ENCODE measurements around the gene ACTMAP.

Gene ACTMAP

DNA sequence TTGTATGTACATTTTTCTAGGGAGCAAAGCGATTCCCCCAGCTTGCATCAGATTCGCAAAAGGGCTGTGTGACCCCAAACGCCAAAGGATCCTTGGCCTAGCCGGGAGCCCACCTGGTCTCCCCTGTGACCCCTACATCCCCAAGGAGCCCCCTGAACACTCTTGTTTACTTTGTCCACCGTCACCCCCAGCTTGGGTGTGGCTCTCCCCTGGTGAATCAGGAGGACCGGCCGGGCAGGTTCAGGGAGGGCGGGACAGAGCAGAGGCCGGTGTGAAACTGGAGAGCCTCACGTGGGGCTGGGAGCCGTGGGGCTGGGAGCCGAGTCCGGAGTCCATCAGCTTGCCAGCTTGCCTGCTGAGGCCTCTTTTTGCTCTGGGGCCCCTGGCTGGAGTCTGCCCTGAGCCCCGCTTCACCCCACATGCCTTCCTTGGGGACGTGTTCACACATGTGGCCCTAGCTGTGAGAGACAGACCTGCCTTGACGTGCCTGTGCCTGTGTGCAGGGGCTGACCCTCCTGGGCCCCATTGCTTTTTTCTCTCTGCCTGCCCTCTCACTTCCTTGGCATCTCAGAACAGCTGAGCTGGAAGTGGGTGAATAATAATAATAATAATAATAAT is 31.4 kb downstream of the ACTMAP start:
- peak; percentile 34 for DNase-seq (ENCODE audit: low read depth)

DNA sequence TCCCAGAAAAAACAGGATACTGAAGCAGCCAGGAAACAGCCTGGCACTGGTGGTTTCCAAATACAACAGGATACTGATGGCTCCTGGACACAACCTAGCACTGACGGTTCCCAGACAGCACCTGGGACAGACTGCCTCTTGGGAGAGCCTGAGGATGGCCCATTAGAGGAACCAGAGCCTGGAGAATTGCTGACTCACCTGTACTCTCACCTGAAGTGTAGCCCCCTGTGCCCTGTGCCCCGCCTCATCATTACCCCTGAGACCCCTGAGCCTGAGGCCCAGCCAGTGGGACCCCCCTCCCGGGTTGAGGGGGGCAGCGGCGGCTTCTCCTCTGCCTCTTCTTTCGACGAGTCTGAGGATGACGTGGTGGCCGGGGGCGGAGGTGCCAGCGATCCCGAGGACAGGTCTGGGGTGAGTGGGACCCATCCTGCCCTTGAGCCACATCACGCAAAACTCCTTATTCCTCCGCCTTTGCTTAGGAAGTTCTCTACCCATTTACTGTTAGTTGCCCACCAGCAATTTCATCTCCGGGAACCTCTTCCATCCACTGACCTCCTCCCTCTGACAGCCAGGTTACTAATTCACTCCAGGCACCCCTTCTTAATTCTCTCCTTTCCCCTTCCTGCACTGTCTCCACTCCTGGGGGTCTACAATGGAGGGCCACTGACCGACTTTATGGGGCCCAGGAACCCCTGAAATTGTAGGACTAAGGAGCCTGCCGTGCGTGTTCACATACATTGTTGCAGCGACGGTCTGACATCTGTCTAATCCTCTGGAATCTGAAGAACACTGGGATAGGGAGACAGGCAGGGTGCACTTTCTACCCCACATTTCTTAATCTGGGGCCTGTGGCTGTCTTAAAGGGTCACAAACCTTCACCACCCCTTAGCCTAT is 32.1 kb downstream of the ACTMAP start:
- no peak for DNase-seq (ENCODE audit: low read depth)

GRCh38 chr19:40717325-40717879 is 32.9 kb downstream of the ACTMAP start:
- peak; percentile 33 for DNase-seq (ENCODE audit: low read depth)

DNA sequence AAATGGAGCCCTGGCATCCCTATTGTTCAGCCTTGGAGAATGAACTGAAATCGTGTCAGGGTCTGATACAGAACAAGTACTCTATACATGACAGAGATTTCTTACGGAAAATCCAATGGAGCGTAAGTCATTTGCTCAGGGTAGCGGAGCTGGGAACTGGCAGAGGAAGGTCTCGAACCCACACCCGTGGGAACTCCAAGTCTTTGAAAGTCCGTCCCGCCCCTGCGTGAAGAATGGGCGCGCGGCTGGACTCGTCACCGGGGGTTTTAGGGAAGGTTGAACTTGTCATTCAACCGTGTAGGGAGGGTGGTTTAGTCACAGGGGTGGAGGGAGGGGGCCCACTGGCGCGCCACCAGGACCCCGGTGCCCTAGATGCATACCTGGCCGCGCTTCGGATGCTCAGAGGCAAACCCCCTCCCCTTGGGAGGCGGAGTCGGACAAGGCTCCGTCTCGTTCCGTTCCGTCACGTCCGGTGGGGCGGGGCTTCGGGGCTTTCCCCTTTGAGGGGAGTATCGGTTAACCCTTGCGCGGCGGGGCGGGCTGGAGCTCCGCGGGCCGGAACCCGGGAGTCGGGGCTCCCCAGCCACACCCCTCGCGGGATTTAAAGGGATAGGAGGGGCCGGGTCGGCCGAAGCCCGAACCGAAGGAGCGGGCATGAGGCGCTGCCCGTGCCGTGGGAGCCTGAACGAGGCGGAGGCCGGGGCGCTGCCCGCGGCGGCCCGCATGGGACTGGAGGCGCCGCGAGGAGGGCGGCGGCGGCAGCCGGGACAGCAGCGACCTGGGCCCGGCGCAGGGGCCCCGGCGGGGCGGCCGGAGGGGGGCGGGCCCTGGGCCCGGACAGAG is 33.6 kb downstream of the ACTMAP start, which contains the start of the genes COQ8B and ITPKC:
Gene COQ8B (minus strand): TSS at position 405 of the 843 bp plus-strand sequence. CDS start 2,254 bp downstream, outside the sequence.
Gene ITPKC (plus strand): TSS at position 631 of the 843 bp plus-strand sequence. CDS start 24 bp downstream, at position 655.
- peak; percentile 100 for DNase-seq (ENCODE audit: low read depth)

- peak; percentile 99 for DNase-seq (ENCODE audit: low read depth)
Observed at GRCh38 chr19:40716031-40716481, 34.2 kb downstream of the ACTMAP start.

- peak; percentile 95 for DNase-seq (ENCODE audit: low read depth)
Observed at GRCh38 chr19:40714441-40715299, 35.6 kb downstream of the ACTMAP start.

GRCh38 chr19:40713939-40714338 is 36.3 kb downstream of the ACTMAP start:
- no peak for DNase-seq (ENCODE audit: low read depth)

DNA sequence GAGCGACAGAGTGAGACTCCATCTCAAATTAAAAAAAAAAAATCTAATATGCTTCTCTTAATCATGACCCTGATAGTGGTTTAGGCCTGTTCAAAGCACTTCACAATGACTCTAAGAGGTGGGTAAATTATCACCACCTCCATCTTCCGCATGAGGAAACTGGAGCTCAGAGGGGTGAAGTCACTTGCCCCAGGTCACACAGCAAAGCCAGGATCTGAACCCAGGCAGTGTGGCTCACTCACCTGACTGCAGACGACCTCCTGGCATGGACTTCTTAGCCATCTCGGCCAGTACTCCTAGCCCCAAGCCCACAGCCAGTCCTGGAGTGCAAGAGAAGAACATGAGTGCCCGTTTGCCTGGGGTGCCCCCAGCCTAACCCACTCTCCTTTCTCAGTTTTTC is 40.5 kb downstream of the ACTMAP start:
- DNase-seq (ENCODE audit: low read depth), result no peak

- DNase-seq (ENCODE audit: low read depth), result no peak
Observed at GRCh38 chr19:40707615-40708014, 42.7 kb downstream of the ACTMAP start.

DNA sequence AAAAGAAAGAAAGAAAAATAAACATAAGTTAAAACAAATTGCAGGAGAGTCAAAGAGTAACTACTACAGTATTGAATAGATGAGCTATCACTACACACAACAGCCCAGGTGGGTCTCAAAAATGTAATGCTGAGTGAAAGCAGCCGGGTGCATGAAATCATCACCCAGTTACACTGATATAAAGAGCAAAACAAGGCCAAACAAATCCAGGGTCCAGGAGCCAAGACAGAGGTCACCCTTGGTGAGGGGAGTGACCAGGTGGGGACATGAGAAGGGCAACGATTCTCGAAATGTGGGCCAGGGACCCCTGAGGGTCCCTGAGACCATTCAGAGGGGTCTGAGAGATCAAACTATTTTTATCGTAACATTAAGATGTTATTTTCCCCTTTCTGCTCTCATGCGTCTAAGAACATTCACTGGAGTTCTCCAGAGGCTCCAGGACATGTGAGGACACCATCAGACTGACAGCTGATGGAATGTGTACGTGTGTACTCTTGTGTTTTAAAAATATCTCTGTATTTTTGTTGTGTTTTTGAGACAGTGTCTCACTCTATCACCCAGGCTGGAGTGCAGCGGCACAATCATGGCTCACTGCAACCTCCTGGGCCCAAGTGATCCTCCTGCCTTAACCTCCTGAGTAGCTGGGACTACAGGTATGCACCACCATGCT is 44.2 kb downstream of the ACTMAP start:
- DNase-seq (ENCODE audit: low read depth), result no peak

DNA sequence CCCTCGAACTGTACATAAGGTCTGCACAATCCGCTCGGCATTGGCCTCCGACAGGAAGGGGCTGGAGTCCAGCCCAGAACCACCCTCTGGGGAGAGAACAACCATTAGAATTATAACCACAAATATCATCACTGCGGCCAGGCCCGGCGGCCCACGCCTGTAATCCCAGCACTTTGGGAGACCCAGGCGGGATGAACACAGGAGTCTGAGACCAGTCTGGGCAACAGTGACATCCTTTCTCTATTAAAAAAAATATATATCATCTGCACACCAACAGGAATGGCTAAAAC is 45.0 kb downstream of the ACTMAP start:
- DNase-seq (ENCODE audit: low read depth), result no peak

- DNase-seq (ENCODE audit: low read depth), result no peak
Observed at GRCh38 chr19:40704491-40705361, 45.6 kb downstream of the ACTMAP start.

DNA sequence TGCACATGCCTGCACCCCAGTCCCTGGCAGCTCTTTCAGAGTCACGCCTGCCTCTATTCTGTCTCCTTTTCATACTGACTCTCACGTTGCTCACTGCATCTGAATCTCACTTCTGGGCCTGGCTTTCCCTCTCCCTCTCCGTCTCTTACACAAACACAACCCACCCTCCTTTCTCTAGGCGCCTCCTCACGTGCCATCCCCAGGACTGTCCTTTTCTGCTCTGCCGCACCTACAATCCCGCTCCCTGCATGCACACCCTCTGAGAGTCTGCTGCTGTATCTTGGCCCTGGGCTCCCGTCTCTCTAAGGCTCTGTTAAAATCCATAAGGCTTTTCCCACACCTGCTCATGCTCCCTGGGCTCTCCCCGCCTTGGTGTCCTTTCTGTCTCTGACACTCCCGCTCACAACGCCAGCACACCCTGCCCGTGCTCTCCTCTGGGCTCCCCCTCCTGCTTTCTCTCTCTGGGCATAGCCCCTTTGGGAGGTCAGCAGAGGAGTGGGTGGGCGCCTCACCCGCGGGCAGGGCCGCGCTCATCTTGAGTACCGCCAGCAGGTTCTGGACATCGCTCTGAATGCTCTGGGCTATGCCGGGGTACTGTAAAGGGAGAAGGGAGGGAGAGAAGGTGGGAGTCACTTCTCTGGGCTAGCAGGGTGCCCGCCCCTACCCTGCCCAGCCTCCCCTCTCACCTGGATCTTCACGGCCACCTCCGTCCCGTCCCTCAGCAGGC is 47.1 kb downstream of the ACTMAP start:
- DNase-seq (ENCODE audit: low read depth), result no peak

DNA sequence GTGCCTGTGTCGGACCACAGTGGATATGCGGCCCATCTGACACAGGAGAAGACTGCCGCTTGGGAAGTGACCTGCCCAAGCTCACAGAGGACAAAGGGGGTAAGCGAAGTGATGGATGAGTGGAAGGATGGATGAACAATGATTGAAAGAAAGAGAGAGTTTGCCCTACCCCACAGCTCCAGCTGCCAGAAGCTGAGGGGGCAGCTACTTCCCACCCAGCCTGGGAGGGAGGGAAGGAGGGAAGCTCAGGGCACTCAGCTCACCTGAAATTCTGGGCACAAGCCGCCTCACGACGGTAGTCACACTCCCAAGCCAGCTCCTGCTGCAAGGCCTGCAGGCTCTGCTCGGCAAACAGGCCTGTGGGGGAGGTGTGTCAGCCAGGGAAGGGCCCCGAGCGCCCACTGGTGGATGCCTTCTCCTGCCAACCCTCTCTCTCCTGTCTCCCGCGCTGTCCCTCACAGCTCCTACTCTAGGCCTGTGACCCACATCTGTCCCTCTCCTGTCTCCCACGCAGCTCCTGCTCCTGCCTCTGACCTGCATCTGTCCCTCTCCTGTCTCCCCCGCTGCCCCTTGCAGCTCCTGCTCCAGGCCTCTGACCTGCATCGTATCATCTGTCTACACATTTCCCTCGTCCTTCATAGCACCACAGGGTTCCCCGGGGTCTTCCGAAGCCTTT is 47.8 kb downstream of the ACTMAP start:
- DNase-seq (ENCODE audit: low read depth), result no peak

GRCh38 chr19:40701758-40702157 is 48.5 kb downstream of the ACTMAP start:
- no peak for DNase-seq (ENCODE audit: low read depth)

GRCh38 chr19:40700083-40700482 is 50.2 kb downstream of the ACTMAP start:
- DNase-seq (ENCODE audit: low read depth), result no peak

DNA sequence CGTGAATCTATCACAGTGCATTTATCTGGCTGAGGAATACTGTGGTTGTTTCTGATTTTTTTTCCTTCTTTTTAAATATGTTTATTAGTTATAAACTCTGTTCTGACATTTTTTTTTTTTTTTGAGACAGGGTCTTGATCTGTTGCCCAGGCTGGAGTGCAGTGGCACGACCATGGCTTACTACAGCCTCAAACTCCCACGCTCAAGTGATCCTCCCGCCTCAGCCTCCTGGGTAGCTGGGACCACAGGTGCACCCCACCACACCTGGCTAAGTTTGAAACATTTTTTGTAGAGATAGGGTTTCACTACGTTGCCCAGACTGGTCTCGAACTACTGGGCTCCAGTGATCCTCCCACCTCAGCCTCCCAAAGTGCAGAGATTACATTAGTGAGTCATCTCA is 53.3 kb downstream of the ACTMAP start:
- DNase-seq (ENCODE audit: low read depth), result no peak

DNA sequence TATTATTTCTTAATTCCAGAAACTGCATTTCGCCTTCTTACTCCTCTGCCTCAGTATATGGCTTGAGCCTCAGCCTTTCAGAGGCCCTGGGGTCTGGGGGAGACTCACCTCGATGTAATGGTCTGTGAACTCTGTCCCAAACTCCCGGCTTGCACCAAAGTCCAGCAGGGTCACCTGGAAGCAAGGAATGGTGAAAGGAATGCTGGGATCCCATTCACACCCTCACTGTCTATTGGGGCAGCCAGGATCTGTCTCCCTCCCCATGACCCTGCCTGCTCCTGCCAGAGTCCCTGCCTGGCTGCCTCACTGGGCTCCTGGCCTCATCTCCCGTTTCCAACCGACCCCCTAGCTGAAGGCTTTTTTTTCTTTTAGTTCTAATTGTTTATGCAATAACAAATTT is 54.4 kb downstream of the ACTMAP start:
- no peak for DNase-seq (ENCODE audit: low read depth)

Measured in HS-27A (cell line).